OCI-LY7 (cell line): ENCODE data around the gene FYN.

Experiments used
- EZH2phosphoT487 ChIP-seq: fragments of 200-600 bp; sonication (generic); IDR thresholded peaks from 2 replicates; pipeline ENCODE4 v1.6.1; 2018; ENCODE audit warnings: low read depth, borderline replicate concordance, mild to moderate bottlenecking, mixed run types, antibody characterized with exemption, low read length, moderate library complexity, mixed read lengths
- TF ChIP-seq, protein P1 (sequence below): fragments of 200-600 bp; sonication (generic); conservative IDR thresholded peaks from 2 replicates; pipeline ENCODE4 v1.5.1; 2014; ENCODE audit warnings: mild to moderate bottlenecking, antibody characterized with exemption, low read length, moderate library complexity, mixed read lengths

DNA sequence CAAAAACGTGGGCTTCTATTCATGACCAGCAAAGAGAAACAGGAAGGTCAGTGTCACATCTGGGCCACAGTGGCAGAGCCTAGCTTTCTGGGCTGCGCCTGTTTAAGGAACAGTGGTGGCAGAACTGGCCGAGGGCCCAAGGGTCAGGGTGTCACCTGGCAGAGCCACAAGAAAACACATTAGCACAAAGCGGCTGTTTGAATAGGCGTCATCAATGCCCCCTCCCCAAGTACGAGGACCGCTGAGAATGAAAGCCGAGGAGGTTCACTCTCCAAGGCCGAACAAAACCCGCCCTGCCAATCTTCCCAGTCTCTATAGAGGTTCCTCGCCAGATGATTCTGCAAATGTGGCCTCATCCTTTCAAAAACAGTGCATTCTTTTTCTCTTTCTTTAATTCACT is 142.4 kb downstream of the FYN start:
- TF ChIP-seq, protein P1, sequence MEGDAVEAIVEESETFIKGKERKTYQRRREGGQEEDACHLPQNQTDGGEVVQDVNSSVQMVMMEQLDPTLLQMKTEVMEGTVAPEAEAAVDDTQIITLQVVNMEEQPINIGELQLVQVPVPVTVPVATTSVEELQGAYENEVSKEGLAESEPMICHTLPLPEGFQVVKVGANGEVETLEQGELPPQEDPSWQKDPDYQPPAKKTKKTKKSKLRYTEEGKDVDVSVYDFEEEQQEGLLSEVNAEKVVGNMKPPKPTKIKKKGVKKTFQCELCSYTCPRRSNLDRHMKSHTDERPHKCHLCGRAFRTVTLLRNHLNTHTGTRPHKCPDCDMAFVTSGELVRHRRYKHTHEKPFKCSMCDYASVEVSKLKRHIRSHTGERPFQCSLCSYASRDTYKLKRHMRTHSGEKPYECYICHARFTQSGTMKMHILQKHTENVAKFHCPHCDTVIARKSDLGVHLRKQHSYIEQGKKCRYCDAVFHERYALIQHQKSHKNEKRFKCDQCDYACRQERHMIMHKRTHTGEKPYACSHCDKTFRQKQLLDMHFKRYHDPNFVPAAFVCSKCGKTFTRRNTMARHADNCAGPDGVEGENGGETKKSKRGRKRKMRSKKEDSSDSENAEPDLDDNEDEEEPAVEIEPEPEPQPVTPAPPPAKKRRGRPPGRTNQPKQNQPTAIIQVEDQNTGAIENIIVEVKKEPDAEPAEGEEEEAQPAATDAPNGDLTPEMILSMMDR, result no peak
- no peak for TF ChIP-seq EZH2phosphoT487
